K562 (cell line): ENCODE results near the gene ABHD12. TPM values are rescaled to one million over a fixed set of nuclear protein-coding genes. Genes with fewer than 3 reads are reported as not detected.

ENCODE experiments used
- ATAC-seq: fragments of 200-7000 bp; cut with Tn5 transposase; 3 replicates; pipeline ENCODE4 v1.9.1; 2020; ENCODE audit warnings: moderate library complexity
- BruUV-seq: library from RNA; stranded (reverse); fragments of 400-500 nt; replicated peaks from 2 replicates; lab custom pipeline; 2021; lab: Mats Ljungman, UMichigan
- CTCF ChIA-PET: fragments of 300-600 bp; formaldehyde crosslinking; extraction: SDS; loops from one replicate; lab custom pipeline; 2021; ENCODE audit warnings: low intra/inter-chr PET ratio; lab: Yijun Ruan, JAX
- POLR2A ChIA-PET: fragments of 300-600, 350-650 bp; sonication (Branson Sonifier 250); formaldehyde crosslinking; extraction: SDS; loops from one replicate; lab custom pipeline; 2021; ENCODE audit warnings: antibody characterized with exemption, inconsistent platforms; lab: Yijun Ruan, JAX
- DNase-seq, 4 experiments: peaks; one replicate each; pipeline versions ENCODE4 v3.0.0 to v3.0.0-alpha.2; 2011 to 2018; ENCODE audit warnings: low spot score in 3 of 4, mixed read lengths in 3 of 4; ENCODE audit errors: extremely low read depth in 1 of 4
- FAIRE-seq: peaks from 2 replicates; lab custom pipeline; 2011; peaks lifted over from hg19 to GRCh38; lab: Jason Lieb, UNC
- H2AFZ ChIP-seq: 2 replicates; pipeline ENCODE4 v1.6.0; 2011; ENCODE audit warnings: low read depth, low read length, control low read depth, inconsistent platforms
- H3K27ac ChIP-seq: fragments of 200-600 bp; 3 replicates; pipeline ENCODE4 v1.8.0; 2011; ENCODE audit warnings: low read depth, mild to moderate bottlenecking, control low read depth, inconsistent platforms, low read length, moderate library complexity, mixed read lengths; ENCODE audit errors: extremely low read depth
- H3K27me3 ChIP-seq, 2 experiments: fragments of 300-600 bp in 1 of 2; 2 replicates in 1 of 2; 3 replicates in 1 of 2; pipeline versions ENCODE4 v1.6.0 to v1.8.0; 2011; ENCODE audit warnings: inconsistent platforms in 2 of 2, low read length in 2 of 2, mild to moderate bottlenecking in 1 of 2, mixed read lengths in 1 of 2, moderate library complexity in 1 of 2; ENCODE audit not compliant: control insufficient read depth in 2 of 2, insufficient read depth in 2 of 2
- H3K36me3 ChIP-seq: fragments of 300-600 bp; 3 replicates; pipeline ENCODE4 v1.8.0; 2011; ENCODE audit warnings: mild to moderate bottlenecking, low read length, inconsistent platforms; ENCODE audit not compliant: control insufficient read depth, insufficient read depth
- H3K4me1 ChIP-seq, 2 experiments: fragments of 200-600 bp in 1 of 2; replicated peaks in 1 of 2; 2 replicates in 1 of 2; 3 replicates in 1 of 2; pipeline versions ENCODE4 v1.5.1 to v1.8.0; 2011; ENCODE audit warnings: inconsistent platforms in 2 of 2, low read length in 2 of 2, mild to moderate bottlenecking in 1 of 2, mixed read lengths in 1 of 2, moderate library complexity in 1 of 2; ENCODE audit not compliant: control insufficient read depth in 2 of 2, insufficient read depth in 2 of 2
- H3K4me2 ChIP-seq: 2 replicates; pipeline ENCODE4 v1.6.1; 2011; ENCODE audit warnings: low read length, control low read depth, inconsistent platforms, mixed read lengths; ENCODE audit not compliant: insufficient read depth
- H3K4me3 ChIP-seq: fragments of 200-600 bp; sonication (generic), shearing (Covaris generic); 2 replicates; pipeline ENCODE4 v1.5.1; 2016; ENCODE audit warnings: control low read depth, inconsistent platforms
- H3K79me2 ChIP-seq: fragments of 200-600 bp; 3 replicates; pipeline ENCODE4 v1.8.0; 2011; ENCODE audit warnings: low read length, inconsistent platforms; ENCODE audit not compliant: control insufficient read depth, insufficient read depth
- H3K9ac ChIP-seq, 2 experiments: 2 replicates each; pipeline versions ENCODE4 v1.6.0 to v1.6.1; 2011; ENCODE audit warnings: low read depth in 2 of 2, low read length in 2 of 2, control low read depth in 1 of 2, inconsistent platforms in 1 of 2, mild to moderate bottlenecking in 1 of 2, mixed read lengths in 1 of 2; ENCODE audit not compliant: insufficient read depth in 1 of 2
- H3K9me1 ChIP-seq: one replicate; pipeline ENCODE4 v1.6.0; 2011; ENCODE audit warnings: inconsistent platforms, mild to moderate bottlenecking, low read length, moderate library complexity; ENCODE audit not compliant: control insufficient read depth, insufficient read depth
- H3K9me3 ChIP-seq: replicated peaks from 2 replicates; pipeline ENCODE4 v1.5.1; 2011; ENCODE audit warnings: low read depth, low read length, inconsistent platforms; ENCODE audit not compliant: control insufficient read depth, insufficient read depth
- H4K20me1 ChIP-seq: replicated peaks from 2 replicates; pipeline ENCODE4 v1.6.1; 2011; ENCODE audit warnings: low read length, inconsistent platforms, mixed read lengths; ENCODE audit not compliant: control insufficient read depth, insufficient read depth
- CBX5 ChIP-seq: IDR thresholded peaks from 2 replicates; pipeline ENCODE4 v1.6.1; 2014; ENCODE audit warnings: low read depth, borderline replicate concordance
- NEUROD1 ChIP-seq: fragments of 150-350 bp; IDR thresholded peaks from 2 replicates; pipeline ENCODE4 v1.6.1; 2014; ENCODE audit warnings: borderline replicate concordance, low read length, low read depth; ENCODE audit not compliant: partially characterized antibody
- POLR3A ChIP-seq: IDR thresholded peaks from 2 replicates; pipeline ENCODE4 v1.6.1; 2011; ENCODE audit warnings: borderline replicate concordance, mild to moderate bottlenecking, moderate library complexity; ENCODE audit not compliant: insufficient read length, insufficient read depth; ENCODE audit errors: extremely low read depth
- PTBP1 ChIP-seq: fragments of 200-400 bp; formaldehyde crosslinking; IDR thresholded peaks from 2 replicates; pipeline ENCODE4 v1.6.1; 2017; ENCODE audit warnings: low read depth, low read length
- ZNF639 ChIP-seq, 2 experiments: fragments of 200-800 bp in 1 of 2; sonication (Bioruptor generic) in 1 of 2; sonication (generic) in 1 of 2; formaldehyde crosslinking in 1 of 2; IDR thresholded peaks in 1 of 2; conservative IDR thresholded peaks in 1 of 2; 2 replicates each; pipeline versions ENCODE4 v1.5.0 to v1.6.1; 2016 to 2020; ENCODE audit warnings: missing compliant biosample characterization in 1 of 2, missing genetic modification characterization in 1 of 2, missing genetic modification reagents in 1 of 2
- ZNF699 ChIP-seq: fragments of 250-450 bp; sonication (Bioruptor Pico); IDR thresholded peaks from 2 replicates; pipeline ENCODE4 v1.8.0; 2021; ENCODE audit warnings: mild to moderate bottlenecking, moderate library complexity; ENCODE audit not compliant: insufficient replicate concordance
- ZNF766 ChIP-seq: fragments of 200-800 bp; sonication (Bioruptor generic); conservative IDR thresholded peaks from 2 replicates; pipeline ENCODE4 v1.6.1; 2016; ENCODE audit warnings: missing genetic modification characterization, missing compliant biosample characterization
- WGBS: fragments of 100-300 bp; shearing (Covaris generic); methylation state at CpG from one replicate; pipeline ENCODE4 v1.1.6; 2016; ENCODE audit warnings: low coverage, mixed read lengths; ENCODE audit not compliant: insufficient coverage; ENCODE audit errors: missing lambda C conversion rate; 5-methylcytosine and 5-hydroxymethylcytosine counted together
- in situ Hi-C: fragments of 300-500 bp; cut with MboI; formaldehyde crosslinking; loops from 4 replicates; pipeline ENCODE4 v1.15.0; 2018; ENCODE audit warnings: inconsistent platforms, mixed read lengths
- intact Hi-C: fragments of 100-400 bp; cut with micrococcal nuclease; formaldehyde crosslinking; loops from 2 replicates; pipeline ENCODE4 v1.14.2; 2022
- polyA plus RNA-seq, 8 experiments: library from polyadenylated mRNA; depleted of rRNA in 4 of 8; stranded (reverse) in 5 of 8; unstranded in 3 of 8; fragments of >200 nt; fragmentation: Nextera tagmentation in 2 of 8; fragmentation: Illumina TruSeq in 1 of 8; extraction: Ambion mirVana in 2 of 8; extraction: Trizol in 1 of 8; gene quantifications; 2 replicates each; pipeline versions ENCODE4 v1.2.1 to v1.2.3, GENCODE V29; 2011 to 2014; ENCODE audit warnings: inconsistent platforms in 1 of 8, missing spikeins in 1 of 8
- total RNA-seq, 7 experiments: library from RNA; depleted of rRNA in 6 of 7; stranded (reverse); fragments of >200 nt in 6 of 7; fragmentation: Illumina TruSeq in 2 of 7; extraction: Trizol in 2 of 7; gene quantifications; 2 replicates each; pipeline versions ENCODE4 v1.2.1 to v1.2.3, GENCODE V29; 2011 to 2021; ENCODE audit warnings: low replicate concordance in 1 of 7

Gene ABHD12
- total and polyA plus RNA-seq, 9 of the 15 experiments (the other 6 are each of a cell fraction or from before 2014, with no cell fraction given): 0.65 to 15.6 (median 9.1) TPM

GRCh38 chr20:25271486-25272222, 119.0 kb downstream of the ABHD12 start (continued):
- no peak for TF ChIP-seq ZNF766
- TF ChIP-seq, all 486 proteins: peak for 0

GRCh38 chr20:25270829-25271251, 119.8 kb downstream of the ABHD12 start:
- Histone ChIP-seq H3K9me1 (no peaks in the 10 kb centered on the region), H3K36me3 (peaks cover 14% of the 10 kb centered on the region; the same call in 1 of the 3 replicates), H3K27me3 (no peaks in the 10 kb centered on the region), H3K4me2 (no peak overlapping the region), H3K4me3 (no peak overlapping the region), H2AFZ (no peak overlapping the region), H3K9ac (no peak overlapping the region), H3K4me1 (no peaks in the 10 kb centered on the region), H3K9me3 (no peaks in the 10 kb centered on the region), H3K79me2 (no peaks in the 10 kb centered on the region), H4K20me1 (no peaks in the 10 kb centered on the region), H3K27ac (no peak overlapping the region)
- no peak for FAIRE-seq
- POLR2A ChIA-PET: no interaction called here
- no peak for TF ChIP-seq NEUROD1
- no peak for TF ChIP-seq ZNF699 (CRISPR knock-in tag)
- TF ChIP-seq CBX5: no peak
- TF ChIP-seq PTBP1: no peak
- TF ChIP-seq ZNF639 (CRISPR knock-in tag; conservative IDR thresholded peaks at IDR 0.05 in 1 of 2, IDR thresholded peaks at IDR 0.05 in 1 of 2): no peak
- no peak for TF ChIP-seq POLR3A
- CTCF ChIA-PET: no interaction called here
- no peak for DNase-seq
- WGBS: 81% methylated on average over 7 of the region's 12 CpGs
- BruUV-seq: no TSS peak
- intact Hi-C loops (no loop called here), in situ Hi-C loops (no loop called here)
- no peak for ATAC-seq
